HG02763 (cell line): Measurements from ENCODE around the gene PIP5K1C.

Experiments
- ATAC-seq: cut with Tn5 transposase; IDR thresholded peaks from one replicate; pipeline ENCODE4 v1.9.1; 2021; ENCODE audit warnings: mild to moderate bottlenecking, moderate library complexity; ENCODE audit not compliant: unreplicated experiment

Gene PIP5K1C

DNA sequence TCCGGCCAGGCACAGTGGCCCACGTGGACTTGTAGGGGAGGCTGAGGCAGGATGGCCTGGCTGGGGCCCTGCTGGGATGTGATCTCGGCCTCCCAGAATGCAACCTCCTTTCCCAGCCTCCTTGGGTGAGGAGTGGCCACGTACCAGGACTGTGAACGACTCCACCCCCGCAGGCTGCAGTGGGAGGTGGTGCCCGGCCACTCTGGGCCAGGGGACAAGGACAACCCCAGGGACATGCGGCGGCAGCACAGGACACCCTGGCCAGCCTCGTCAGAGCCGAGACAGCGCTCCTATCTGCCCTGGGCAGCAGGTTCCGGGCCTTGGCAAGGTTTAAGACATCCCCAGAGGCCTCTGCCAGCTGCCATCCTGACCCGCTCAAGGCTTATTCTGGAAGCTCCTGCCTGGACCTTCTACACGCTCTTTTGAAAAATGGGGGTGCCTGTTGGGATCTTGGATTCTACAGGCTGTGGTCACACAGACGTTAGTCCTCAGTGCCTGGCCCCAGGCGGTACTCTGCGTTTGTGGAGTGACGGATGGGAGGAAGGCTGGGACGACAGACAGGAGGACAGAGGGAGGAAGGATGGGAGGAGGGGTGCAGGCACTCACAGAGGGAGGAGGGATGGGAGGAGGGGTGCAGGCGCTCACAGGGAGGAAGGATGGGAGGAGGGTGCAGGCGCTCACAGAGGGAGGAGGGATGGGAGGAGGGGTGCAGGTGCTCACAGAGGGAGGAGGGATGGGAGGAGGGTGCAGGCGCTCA is 53.8 kb downstream of the PIP5K1C start:
- ATAC-seq: no peak

GRCh38 chr19:3645726-3646125 is 54.5 kb downstream of the PIP5K1C start:
- no peak for ATAC-seq

GRCh38 chr19:3645067-3645396 is 55.2 kb downstream of the PIP5K1C start:
- no peak for ATAC-seq

- ATAC-seq: no peak
Observed at GRCh38 chr19:3644351-3645066, 55.8 kb downstream of the PIP5K1C start.

GRCh38 chr19:3643674-3644313 is 56.5 kb downstream of the PIP5K1C start:
- no peak for ATAC-seq

DNA sequence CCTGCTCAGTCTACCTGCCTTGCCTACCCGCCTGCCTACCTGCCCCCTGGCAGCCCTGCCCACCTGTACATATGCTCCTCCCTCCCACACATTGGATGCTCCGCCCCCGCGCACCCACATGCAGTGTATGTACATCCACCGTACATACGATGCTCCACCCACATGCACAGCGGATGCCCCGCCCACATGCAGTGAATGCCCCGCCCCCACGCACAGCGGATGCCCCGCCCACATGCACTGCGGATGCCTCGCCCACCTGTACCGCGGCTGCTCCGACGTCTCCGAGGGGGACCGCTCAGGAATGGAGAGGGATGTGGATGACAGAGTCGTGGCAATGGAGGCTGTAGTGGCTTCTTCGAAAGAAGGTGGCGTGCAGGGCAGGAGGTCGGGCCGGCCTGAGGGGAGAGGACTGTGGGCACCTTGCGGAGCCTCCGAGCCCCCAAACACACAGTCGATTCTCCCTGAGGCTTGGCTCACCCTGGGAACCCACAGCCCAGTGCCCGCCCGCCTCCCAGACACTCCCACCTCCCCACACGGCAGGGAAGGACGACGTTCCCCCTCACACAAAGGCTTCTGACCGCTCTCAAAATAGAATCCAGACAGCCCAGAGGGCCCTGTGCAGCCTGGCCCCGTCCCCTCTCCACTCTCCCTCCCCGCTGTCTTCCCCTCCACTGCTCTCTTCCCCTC is 57.1 kb downstream of the PIP5K1C start:
- no peak for ATAC-seq

- ATAC-seq: no peak
Observed at GRCh38 chr19:3642296-3642695, 58.0 kb downstream of the PIP5K1C start.

DNA sequence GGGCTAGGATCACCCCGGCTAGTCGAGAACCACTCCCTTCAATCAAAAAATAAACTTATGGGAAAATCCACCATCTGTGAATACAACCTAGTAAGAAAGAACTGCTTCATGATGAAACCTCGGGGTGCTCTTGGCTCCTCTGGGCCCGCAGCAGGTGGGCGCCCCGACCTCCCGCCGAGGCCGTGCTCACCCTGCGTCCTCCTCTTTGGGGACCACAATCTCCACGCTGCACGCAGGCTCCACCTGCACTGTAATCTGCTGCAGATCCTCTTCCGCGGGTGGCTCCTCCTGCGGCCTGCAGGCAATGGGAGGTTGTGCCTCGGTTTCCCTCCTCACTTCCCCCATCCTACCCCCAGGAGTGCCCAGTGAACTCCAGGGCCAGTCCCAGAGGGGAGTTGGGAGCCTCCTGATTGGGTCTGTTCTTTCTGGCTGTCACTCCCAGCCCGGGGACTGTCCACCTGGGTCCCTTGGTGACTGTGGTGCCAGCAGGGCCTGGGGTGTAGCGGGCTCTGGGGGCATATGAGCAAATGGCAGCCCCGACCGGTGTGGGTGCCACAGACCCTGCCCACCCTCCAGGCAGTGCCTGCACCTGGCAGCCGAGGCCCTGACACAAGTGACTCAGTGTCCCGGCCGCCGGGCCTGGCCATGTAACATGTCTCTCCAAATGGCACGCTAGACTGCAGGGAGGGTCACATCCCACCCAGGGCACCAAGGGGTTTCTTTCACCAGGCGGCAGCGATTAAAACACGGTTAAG is 58.6 kb downstream of the PIP5K1C start:
- no peak for ATAC-seq

GRCh38 chr19:3639479-3639878 is 60.8 kb downstream of the PIP5K1C start:
- no peak for ATAC-seq

DNA sequence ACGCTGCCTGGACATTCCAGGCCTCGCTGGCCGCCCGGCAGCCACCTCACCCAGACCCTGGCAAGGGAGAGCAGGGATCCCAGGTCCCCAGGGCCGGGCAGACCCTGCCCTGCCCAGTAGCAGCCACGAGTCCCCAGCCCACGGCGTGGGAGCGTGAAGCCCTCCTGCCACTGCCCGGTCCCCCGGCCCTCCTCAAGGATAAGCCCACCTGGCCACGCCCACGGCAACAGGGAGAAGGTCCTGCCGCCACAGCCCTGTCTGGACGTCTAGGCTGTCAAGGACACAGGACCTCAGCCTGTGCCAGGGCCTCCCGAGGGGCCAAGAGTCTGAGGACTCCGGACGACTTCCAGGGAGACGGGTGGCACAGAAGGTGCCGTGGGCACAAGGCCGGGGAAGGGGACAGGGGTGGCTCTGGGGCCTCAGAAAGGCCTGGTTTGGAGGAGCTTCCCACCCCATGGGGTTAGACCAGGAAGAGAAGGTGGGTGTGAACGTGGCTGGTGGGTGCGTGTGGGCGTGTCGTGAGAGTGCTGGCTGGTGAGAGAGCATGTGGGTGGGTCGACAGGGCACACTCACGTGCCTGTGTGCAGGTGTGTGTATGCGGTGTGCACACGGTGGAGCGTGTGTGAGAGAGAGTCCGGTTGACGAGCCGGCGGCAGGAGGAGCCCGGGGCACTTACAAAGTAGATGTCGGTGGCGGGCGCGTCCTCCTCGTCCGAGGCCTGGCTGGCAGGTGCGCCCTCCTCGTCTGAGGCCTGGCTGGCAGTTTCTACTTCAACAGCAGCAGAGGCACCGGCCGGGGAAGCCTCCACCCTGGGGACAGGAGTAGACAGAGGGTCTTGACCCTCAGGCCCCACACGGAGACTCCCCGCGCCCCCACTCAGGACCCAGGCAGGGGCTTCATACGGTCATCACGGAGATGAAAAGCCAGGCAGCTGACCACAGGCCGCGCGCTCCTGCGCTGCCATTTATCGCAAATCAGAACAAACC is 61.8 kb downstream of the PIP5K1C start:
- ATAC-seq: no peak

DNA sequence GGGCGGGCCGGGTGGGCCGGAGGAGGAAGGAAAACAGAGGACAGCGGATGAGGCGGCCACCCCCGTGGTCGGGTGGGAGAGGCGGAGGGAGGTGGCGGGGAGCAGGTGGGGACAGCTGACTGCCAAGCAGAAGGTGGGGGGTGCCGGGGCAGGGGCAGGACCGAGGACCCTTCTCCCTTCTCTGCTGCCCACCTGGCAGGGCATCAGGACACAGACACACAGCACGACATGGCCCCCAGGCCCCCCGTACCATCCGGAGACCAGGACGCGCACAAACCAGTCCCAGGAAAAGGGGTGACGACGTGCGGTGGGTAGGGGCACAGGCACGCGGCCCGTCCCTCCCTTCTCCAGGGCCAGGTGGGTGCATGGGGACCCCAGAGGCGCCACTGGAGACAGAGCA is 62.6 kb downstream of the PIP5K1C start:
- no peak for ATAC-seq

GRCh38 chr19:3636962-3637361 is 63.3 kb downstream of the PIP5K1C start:
- no peak for ATAC-seq

GRCh38 chr19:3636506-3636905 is 63.8 kb downstream of the PIP5K1C start:
- no peak for ATAC-seq

GRCh38 chr19:3634496-3635045 is 65.7 kb downstream of the PIP5K1C start:
- no peak for ATAC-seq

GRCh38 chr19:3633559-3633988 is 66.7 kb downstream of the PIP5K1C start:
- ATAC-seq: no peak

DNA sequence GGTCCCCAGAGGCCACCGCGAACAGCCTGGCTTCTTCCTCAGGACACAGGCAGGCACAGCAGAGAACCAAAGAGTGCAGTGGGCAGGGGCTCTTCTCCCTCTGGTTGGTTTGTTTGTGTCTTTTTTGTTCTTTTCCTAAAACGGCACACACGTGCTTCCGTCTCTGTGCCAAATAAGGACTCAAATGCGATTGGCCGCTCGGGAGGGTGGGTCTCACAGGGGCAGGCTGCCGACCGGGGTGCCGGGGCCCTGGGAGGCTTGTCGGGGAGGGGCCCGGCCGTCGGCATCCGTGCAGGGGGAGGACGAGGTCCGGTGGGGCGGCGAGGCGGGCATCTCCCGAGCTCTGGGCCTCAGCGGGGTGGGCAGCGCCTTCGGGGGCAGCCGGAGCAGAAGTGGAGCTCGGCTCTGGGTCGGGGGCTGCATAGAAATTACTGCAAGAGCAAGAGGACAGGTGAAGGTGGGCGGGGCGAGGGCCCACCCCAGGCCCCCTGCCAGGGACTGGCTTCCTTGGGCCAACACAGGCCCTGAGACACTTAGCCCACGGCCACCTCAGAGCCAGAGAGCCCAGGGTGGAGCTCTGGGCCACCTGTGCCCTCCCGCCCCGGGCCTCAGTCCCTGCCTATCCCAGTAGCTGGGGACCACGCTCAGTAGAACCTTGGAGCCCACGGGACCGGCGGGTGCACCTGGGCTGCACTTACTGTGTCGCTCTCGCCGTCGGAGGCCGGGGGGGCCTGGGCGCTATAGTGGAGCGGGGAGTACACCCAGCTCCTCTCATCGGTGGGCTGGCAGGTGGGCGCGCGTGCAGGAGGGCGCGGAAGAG is 67.3 kb downstream of the PIP5K1C start:
- ATAC-seq: no peak

- ATAC-seq: no peak
Observed at GRCh38 chr19:3632098-3632497, 68.2 kb downstream of the PIP5K1C start.

- no peak for ATAC-seq
Observed at GRCh38 chr19:3631053-3631861, 69.0 kb downstream of the PIP5K1C start.
